ENCODE measurements around the gene APLP2.

The APLP2 gene

DNA sequence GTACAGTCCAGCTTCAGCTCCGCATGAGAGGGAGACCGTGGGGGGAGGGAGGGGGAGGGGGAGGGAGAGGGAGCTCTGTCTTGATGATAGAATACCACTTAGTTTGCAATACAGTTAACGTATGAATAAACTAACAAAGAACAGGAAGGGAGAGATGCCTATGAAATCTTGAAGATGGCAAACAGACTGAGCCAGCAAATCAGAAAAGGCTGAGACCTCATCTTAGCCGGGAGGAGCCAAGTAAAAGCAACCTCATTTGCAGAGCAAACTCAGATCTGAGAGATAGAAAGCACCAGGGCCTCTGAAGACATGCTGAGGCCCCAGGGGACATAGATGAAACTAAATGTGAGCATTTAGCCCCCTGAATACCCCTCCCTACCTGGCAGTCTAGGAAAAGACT is 23.0 kb downstream of the APLP2 start:
- H4K20me1 ChIP-seq (ENCODE audit: insufficient read depth, low read length) = peaks cover 19% of the 10 kb centered on the region
- H3K4me2 ChIP-seq (ENCODE audit: low read length) = no peak overlapping the region
- peaks cover 5% of the 10 kb centered on the region; the same call in 1 of the 2 replicates for H3K4me1 ChIP-seq (ENCODE audit: low read length)
- H3K36me3 ChIP-seq (replicated peaks; ENCODE audit: low read depth, low read length) = no peaks in the 10 kb centered on the region
- no peak overlapping the region for H3K4me3 ChIP-seq (ENCODE audit: low read length)
- no peak overlapping the region for H3K9ac ChIP-seq (ENCODE audit: low read length)
- no peak overlapping the region for H3K27ac ChIP-seq (ENCODE audit: low read length)
- H3K79me2 ChIP-seq (ENCODE audit: low read length) = peaks cover 40% of the 10 kb centered on the region
- H3K9me3 ChIP-seq (ENCODE audit: insufficient read depth, low read length) = no peaks in the 10 kb centered on the region
- no peaks in the 10 kb centered on the region for H3K27me3 ChIP-seq (ENCODE audit: low read depth, low read length)
- no peak for TF ChIP-seq EZH2phosphoT487 (IDR thresholded peaks at IDR 0.05; ENCODE audit: low read depth)
- TF ChIP-seq CTCF (IDR thresholded peaks at IDR 0.05; ENCODE audit: low read depth, low read length) = no peak
- H2AFZ ChIP-seq (ENCODE audit: low read depth, low read length) = no peak overlapping the region

GRCh38 chr11:130094614-130095013 is 24.9 kb downstream of the APLP2 start:
- Histone ChIP-seq H3K36me3 (replicated peaks; ENCODE audit: low read depth, low read length) (no peaks in the 10 kb centered on the region), H3K27me3 (ENCODE audit: low read depth, low read length) (no peaks in the 10 kb centered on the region), H4K20me1 (ENCODE audit: insufficient read depth, low read length) (peaks cover 13% of the 10 kb centered on the region), H3K4me1 (ENCODE audit: low read length) (peaks cover 5% of the 10 kb centered on the region; the same call in 1 of the 2 replicates), H3K79me2 (ENCODE audit: low read length) (peaks cover 27% of the 10 kb centered on the region), H3K27ac (ENCODE audit: low read length) (no peak overlapping the region), H3K9me3 (ENCODE audit: insufficient read depth, low read length) (no peaks in the 10 kb centered on the region), H2AFZ (ENCODE audit: low read depth, low read length) (no peak overlapping the region), H3K9ac (ENCODE audit: low read length) (no peak overlapping the region), H3K4me2 (ENCODE audit: low read length) (no peak overlapping the region), H3K4me3 (ENCODE audit: low read length) (no peak overlapping the region)
- no peak for TF ChIP-seq EZH2phosphoT487 (IDR thresholded peaks at IDR 0.05; ENCODE audit: low read depth)
- no peak for TF ChIP-seq CTCF (IDR thresholded peaks at IDR 0.05; ENCODE audit: low read depth, low read length)

- Histone ChIP-seq H3K36me3 (replicated peaks; ENCODE audit: low read depth, low read length) (no peaks in the 10 kb centered on the region), H3K9ac (ENCODE audit: low read length) (no peak overlapping the region), H4K20me1 (ENCODE audit: insufficient read depth, low read length) (peaks cover 17% of the 10 kb centered on the region), H3K27ac (ENCODE audit: low read length) (no peak overlapping the region), H3K79me2 (ENCODE audit: low read length) (peaks cover 31% of the 10 kb centered on the region), H2AFZ (ENCODE audit: low read depth, low read length) (no peak overlapping the region), H3K27me3 (ENCODE audit: low read depth, low read length) (no peaks in the 10 kb centered on the region), H3K4me2 (ENCODE audit: low read length) (no peak overlapping the region), H3K4me3 (ENCODE audit: low read length) (no peak overlapping the region), H3K9me3 (ENCODE audit: insufficient read depth, low read length) (no peaks in the 10 kb centered on the region), H3K4me1 (ENCODE audit: low read length) (peaks cover 5% of the 10 kb centered on the region; the same call in 1 of the 2 replicates)
- no peak for TF ChIP-seq EZH2phosphoT487 (IDR thresholded peaks at IDR 0.05; ENCODE audit: low read depth)
- no peak for TF ChIP-seq CTCF (IDR thresholded peaks at IDR 0.05; ENCODE audit: low read depth, low read length)
These were observed 25.6 kb downstream of the APLP2 start for GRCh38 chr11:130095326-130095725.

GRCh38 chr11:130096042-130096441 is 26.3 kb downstream of the APLP2 start:
- Histone ChIP-seq H3K79me2 (ENCODE audit: low read length) (peaks cover 37% of the 10 kb centered on the region), H3K36me3 (replicated peaks; ENCODE audit: low read depth, low read length) (no peaks in the 10 kb centered on the region), H3K9ac (ENCODE audit: low read length) (no peak overlapping the region), H4K20me1 (ENCODE audit: insufficient read depth, low read length) (peaks cover 22% of the 10 kb centered on the region), H3K9me3 (ENCODE audit: insufficient read depth, low read length) (no peaks in the 10 kb centered on the region), H3K4me3 (ENCODE audit: low read length) (no peak overlapping the region), H3K4me2 (ENCODE audit: low read length) (no peak overlapping the region), H2AFZ (ENCODE audit: low read depth, low read length) (no peak overlapping the region), H3K27ac (ENCODE audit: low read length) (no peak overlapping the region), H3K4me1 (ENCODE audit: low read length) (peaks cover 5% of the 10 kb centered on the region; the same call in 1 of the 2 replicates), H3K27me3 (ENCODE audit: low read depth, low read length) (no peaks in the 10 kb centered on the region)
- no peak for TF ChIP-seq CTCF (IDR thresholded peaks at IDR 0.05; ENCODE audit: low read depth, low read length)
- TF ChIP-seq EZH2phosphoT487 (IDR thresholded peaks at IDR 0.05; ENCODE audit: low read depth) = no peak

All from OCI-LY3 (cell line).